SK-N-SH treated with all-trans-retinoic acid at 6 μM for 48 hours (cell line): Measurements from ENCODE around the gene PTPRJ.

ENCODE experiments used
- ATAC-seq: fragments of 200-7000 bp; cut with Tn5 transposase; 3 replicates; pipeline ENCODE4 v1.9.1; 2020; ENCODE audit warnings: mild to moderate bottlenecking, moderate library complexity
- ARNTL ChIP-seq: fragments of 450-650 bp; formaldehyde crosslinking; IDR thresholded peaks from 2 replicates; pipeline ENCODE4 v1.5.0; 2020; ENCODE audit warnings: low read depth, mild to moderate bottlenecking, moderate library complexity, borderline replicate concordance
- CSDC2 ChIP-seq: fragments of 250-450 bp; sonication (Bioruptor Pico); IDR thresholded peaks from 2 replicates; pipeline ENCODE4 v1.5.0; 2020; ENCODE audit warnings: mild to moderate bottlenecking, moderate library complexity
- CSRNP3 ChIP-seq: fragments of 250-450 bp; sonication (Bioruptor Pico); IDR thresholded peaks from 2 replicates; pipeline ENCODE4 v1.5.1; 2021; ENCODE audit warnings: mild to moderate bottlenecking, moderate library complexity
- ESRRG ChIP-seq: fragments of 250-450 bp; sonication (Bioruptor Pico); IDR thresholded peaks from 2 replicates; pipeline ENCODE4 v1.6.1; 2021; ENCODE audit warnings: mild to moderate bottlenecking
- GLIS3 ChIP-seq: fragments of 250-450 bp; sonication (Bioruptor Pico); IDR thresholded peaks from 2 replicates; pipeline ENCODE4 v1.5.0; 2020; ENCODE audit warnings: mild to moderate bottlenecking, moderate library complexity
- ISL1 ChIP-seq: fragments of 250-450 bp; sonication (Bioruptor Pico); IDR thresholded peaks from 2 replicates; pipeline ENCODE4 v2.1.2; 2022; ENCODE audit warnings: mild to moderate bottlenecking, moderate library complexity
- OSR1 ChIP-seq: fragments of 250-450 bp; sonication (Bioruptor Pico); IDR thresholded peaks from 2 replicates; pipeline ENCODE4 v1.8.0; 2022; ENCODE audit warnings: moderate library complexity, mild to moderate bottlenecking, inconsistent platforms
- POU6F1 ChIP-seq: fragments of 250-450 bp; sonication (Bioruptor Pico); IDR thresholded peaks from 2 replicates; pipeline ENCODE4 v1.8.0; 2021; ENCODE audit warnings: low read depth, mild to moderate bottlenecking, moderate library complexity, borderline replicate concordance
- PPARA ChIP-seq: fragments of 250-450 bp; sonication (Bioruptor Pico); IDR thresholded peaks from 2 replicates; pipeline ENCODE4 v1.5.0; 2020; ENCODE audit warnings: mild to moderate bottlenecking, borderline replicate concordance
- RARB ChIP-seq: fragments of 250-450 bp; sonication (Bioruptor Pico); IDR thresholded peaks from 2 replicates; pipeline ENCODE4 v1.8.0; 2021; ENCODE audit warnings: mild to moderate bottlenecking, moderate library complexity
- SNAI2 ChIP-seq: fragments of 250-450 bp; sonication (Bioruptor Pico); IDR thresholded peaks from 2 replicates; pipeline ENCODE4 v1.5.0; 2020; ENCODE audit warnings: mild to moderate bottlenecking, moderate library complexity
- TCF4 ChIP-seq: fragments of 250-450 bp; sonication (Bioruptor Pico); IDR thresholded peaks from 2 replicates; pipeline ENCODE4 v1.8.0; 2021; ENCODE audit warnings: mild to moderate bottlenecking, moderate library complexity, borderline replicate concordance
- TOX ChIP-seq: fragments of 250-450 bp; sonication (Bioruptor Pico); IDR thresholded peaks from 2 replicates; pipeline ENCODE4 v1.8.0; 2021; ENCODE audit warnings: mild to moderate bottlenecking, moderate library complexity, borderline replicate concordance
- TSHZ2 ChIP-seq: fragments of 250-450 bp; sonication (Bioruptor Pico); IDR thresholded peaks from 2 replicates; pipeline ENCODE4 v1.5.0; 2020; ENCODE audit warnings: mild to moderate bottlenecking, moderate library complexity
- ZC3H10 ChIP-seq: fragments of 250-450 bp; sonication (Bioruptor Pico); IDR thresholded peaks from 2 replicates; pipeline ENCODE4 v1.5.1; 2021; ENCODE audit warnings: mild to moderate bottlenecking, moderate library complexity
- ZFP3 ChIP-seq: fragments of 250-450 bp; sonication (Bioruptor Pico); IDR thresholded peaks from 2 replicates; pipeline ENCODE4 v1.5.0; 2020; ENCODE audit warnings: mild to moderate bottlenecking, moderate library complexity
- ZFP30 ChIP-seq: fragments of 450-650 bp; formaldehyde crosslinking; IDR thresholded peaks from 2 replicates; pipeline ENCODE4 v1.5.0; 2022; ENCODE audit warnings: mild to moderate bottlenecking, moderate library complexity
- ZNF565 ChIP-seq: fragments of 450-650 bp; formaldehyde crosslinking; conservative IDR thresholded peaks from 2 replicates; pipeline ENCODE4 v1.5.0; 2020; ENCODE audit warnings: low read depth, mild to moderate bottlenecking, moderate library complexity
- ZNF8 ChIP-seq: fragments of 450-650 bp; formaldehyde crosslinking; IDR thresholded peaks from 2 replicates; pipeline ENCODE4 v1.5.0; 2020; ENCODE audit warnings: mild to moderate bottlenecking, moderate library complexity

Gene PTPRJ

DNA sequence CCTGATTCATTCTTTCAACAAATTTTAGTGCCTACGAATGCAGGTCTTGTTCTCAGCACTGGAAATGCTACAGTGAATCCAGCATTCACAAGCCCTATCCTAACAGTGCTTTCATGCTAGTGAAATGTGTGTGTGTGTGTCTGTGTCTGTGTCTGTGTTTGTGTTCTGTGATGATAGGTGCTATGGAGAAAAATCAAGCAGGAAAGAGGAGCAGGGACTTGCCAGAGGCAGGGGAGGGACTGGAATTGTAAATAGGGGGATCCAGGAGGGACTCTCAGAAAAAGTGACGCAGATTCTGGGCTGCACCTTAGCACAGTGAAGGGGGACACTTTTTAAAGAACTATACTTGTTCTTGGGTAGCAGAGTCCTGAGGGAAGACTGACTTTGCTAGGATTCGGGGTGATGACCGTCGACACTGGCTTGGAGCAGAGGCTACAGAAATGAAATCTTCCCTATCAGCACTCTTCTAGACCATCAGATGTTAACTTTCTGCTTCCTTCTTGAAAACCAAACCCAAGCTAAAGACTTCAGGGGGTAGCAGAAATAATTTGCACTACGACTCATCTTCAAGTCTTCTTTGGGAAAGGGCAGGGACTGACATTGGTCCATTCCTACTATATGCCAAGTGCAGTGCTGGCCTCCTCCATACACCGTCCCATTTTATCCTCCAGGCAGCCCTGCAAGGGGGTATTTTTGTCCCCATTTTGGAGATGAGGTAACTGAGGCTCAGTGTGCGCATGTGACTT lies 39.3 kb upstream of the PTPRJ start:
- ATAC-seq: no peak
- TF ChIP-seq ZFP30 (CRISPR knock-in tag) (no peak), CSDC2 (CRISPR knock-in tag) (no peak), GLIS3 (CRISPR knock-in tag) (no peak), POU6F1 (CRISPR knock-in tag) (no peak)

- ATAC-seq: no peak
- TF ChIP-seq ZFP3 (CRISPR knock-in tag) (no peak), CSDC2 (CRISPR knock-in tag) (no peak), ZNF565 (CRISPR knock-in tag) (no peak), TSHZ2 (CRISPR knock-in tag) (no peak), SNAI2 (CRISPR knock-in tag) (no peak), RARB (CRISPR knock-in tag) (no peak), TCF4 (CRISPR knock-in tag) (no peak), OSR1 (CRISPR knock-in tag) (no peak), ARNTL (no peak), ESRRG (CRISPR knock-in tag) (no peak), ZC3H10 (CRISPR knock-in tag) (no peak), ZFP30 (CRISPR knock-in tag) (no peak), ZNF8 (no peak)
Observed at GRCh38 chr11:47941907-47942558, 38.3 kb upstream of the PTPRJ start.

- ATAC-seq: no peak
- TF ChIP-seq PPARA (CRISPR knock-in tag) (no peak), CSRNP3 (CRISPR knock-in tag) (no peak), POU6F1 (CRISPR knock-in tag) (no peak), ISL1 (CRISPR knock-in tag) (no peak), TOX (CRISPR knock-in tag) (no peak), ESRRG (CRISPR knock-in tag) (no peak), ZC3H10 (CRISPR knock-in tag) (no peak)
- TF ChIP-seq, all 23 proteins: peak for 0
Observed at GRCh38 chr11:47943721-47944586, 36.4 kb upstream of the PTPRJ start.
